H1 (cell line): ENCODE measurements around the gene COLEC11. TPM values are rescaled to one million over a fixed set of nuclear protein-coding genes. Genes with fewer than 3 reads are reported as not detected.

Experiments
- CTCF ChIA-PET: fragments of 300-600 bp; sonication (Branson Sonifier 250); formaldehyde crosslinking; loops from one replicate; lab custom pipeline; 2021; ENCODE audit not compliant: partially characterized antibody; lab: Charles Lee
- POLR2A ChIA-PET: fragments of 300-600 bp; sonication (Branson Sonifier 250); formaldehyde crosslinking; loops from one replicate; lab custom pipeline; 2021; ENCODE audit warnings: inconsistent platforms; ENCODE audit not compliant: partially characterized antibody; lab: Charles Lee
- DNase-seq, 2 experiments: peaks; one replicate each; pipeline versions ENCODE4 v3.0.0 to v3.0.0-alpha.2; 2010 to 2022; ENCODE audit warnings: low spot score in 2 of 2, low read depth in 1 of 2, mixed read lengths in 1 of 2
- FAIRE-seq: peaks from 2 replicates; lab custom pipeline; 2011; peaks lifted over from hg19 to GRCh38; lab: Jason Lieb, UNC
- H2AFZ ChIP-seq: 2 replicates; pipeline ENCODE4 v1.8.1; 2012; ENCODE audit warnings: low read length, inconsistent platforms
- H2AK5ac ChIP-seq: 2 replicates; pipeline ENCODE4 v1.6.1; 2013; ENCODE audit warnings: low read depth, low read length
- H2BK120ac ChIP-seq: replicated peaks from 2 replicates; pipeline ENCODE3; 2013; ENCODE audit warnings: low read depth, low read length, inconsistent platforms
- H2BK12ac ChIP-seq: 2 replicates; pipeline ENCODE4 v1.6.1; 2013; ENCODE audit warnings: low read depth, low read length
- H2BK15ac ChIP-seq: 2 replicates; pipeline ENCODE4 v1.6.1; 2013; ENCODE audit warnings: low read length
- H2BK20ac ChIP-seq: 2 replicates; pipeline ENCODE4 v1.6.1; 2013; ENCODE audit warnings: low read length
- H2BK5ac ChIP-seq: 2 replicates; pipeline ENCODE4 v1.6.1; 2013; ENCODE audit warnings: low read depth, low read length
- H3K14ac ChIP-seq: 2 replicates; pipeline ENCODE4 v1.6.1; 2013; ENCODE audit warnings: inconsistent platforms; ENCODE audit not compliant: insufficient read length
- H3K18ac ChIP-seq: 2 replicates; pipeline ENCODE4 v1.6.1; 2013; ENCODE audit warnings: low read length; ENCODE audit errors: extremely low read depth
- H3K23ac ChIP-seq: 2 replicates; pipeline ENCODE4 v1.6.1; 2013; ENCODE audit warnings: inconsistent platforms; ENCODE audit not compliant: insufficient read length
- H3K23me2 ChIP-seq: 2 replicates; pipeline ENCODE4 v1.6.1; 2013; ENCODE audit warnings: low read depth, low read length
- H3K27ac ChIP-seq: 2 replicates; pipeline ENCODE4 v1.6.1; 2011; ENCODE audit warnings: low read depth, low read length, inconsistent platforms
- H3K27me3 ChIP-seq, 4 experiments: replicated peaks in 1 of 4; 1 replicate in 1 of 4; 2 replicates in 3 of 4; pipeline versions ENCODE4 v1.6.1 to v1.8.1; 2011 to 2013; ENCODE audit warnings: low read length in 3 of 4, mild to moderate bottlenecking in 3 of 4, inconsistent platforms in 2 of 4, mixed read lengths in 2 of 4, moderate library complexity in 1 of 4; ENCODE audit not compliant: control insufficient read depth in 3 of 4, insufficient read depth in 3 of 4; ENCODE audit errors: extremely low read depth in 1 of 4
- H3K36me3 ChIP-seq, 4 experiments: 2 replicates each; pipeline versions ENCODE4 v1.6.1 to v1.8.1; 2011 to 2013; ENCODE audit warnings: mild to moderate bottlenecking in 4 of 4, low read length in 3 of 4, moderate library complexity in 2 of 4, control low read depth in 1 of 4, inconsistent platforms in 1 of 4; ENCODE audit not compliant: insufficient read depth in 4 of 4, control insufficient read depth in 2 of 4
- H3K4ac ChIP-seq: replicated peaks from 2 replicates; pipeline ENCODE3; 2013; ENCODE audit warnings: low read length, low read depth, mixed read lengths, inconsistent platforms; ENCODE audit not compliant: insufficient read length
- H3K4me1 ChIP-seq, 4 experiments: replicated peaks in 1 of 4; 1 replicate in 1 of 4; 2 replicates in 3 of 4; pipeline versions ENCODE4 v1.6.1 to v1.8.1; 2011 to 2013; ENCODE audit warnings: low read length in 3 of 4, inconsistent platforms in 2 of 4, mixed read lengths in 1 of 4; ENCODE audit not compliant: insufficient read depth in 4 of 4, control insufficient read depth in 3 of 4
- H3K4me2 ChIP-seq, 2 experiments: 2 replicates each; pipeline versions ENCODE4 v1.6.1 to v1.8.1; 2011 to 2013; ENCODE audit warnings: low read depth in 2 of 2, low read length in 2 of 2, control low read depth in 1 of 2, inconsistent platforms in 1 of 2, mild to moderate bottlenecking in 1 of 2; ENCODE audit not compliant: insufficient read depth in 1 of 2
- H3K4me3 ChIP-seq, 4 experiments: fragments of 200-600, 300-600 bp in 1 of 4; sonication (generic), shearing (Covaris generic), sonication (Bioruptor Twin) in 1 of 4; 2 replicates each; pipeline versions ENCODE4 v1.5.1 to v1.8.1; 2011 to 2016; ENCODE audit warnings: low read length in 4 of 4, low read depth in 3 of 4, control low read depth in 2 of 4, inconsistent platforms in 2 of 4, mild to moderate bottlenecking in 2 of 4, mixed read lengths in 1 of 4, moderate library complexity in 1 of 4; ENCODE audit not compliant: insufficient read depth in 2 of 4; ENCODE audit errors: extremely low read depth in 1 of 4
- H3K56ac ChIP-seq: replicated peaks from 2 replicates; pipeline ENCODE3; 2013; ENCODE audit warnings: low read depth, mild to moderate bottlenecking, mixed read lengths, low read length, inconsistent platforms; ENCODE audit not compliant: insufficient read length
- H3K79me1 ChIP-seq: 2 replicates; pipeline ENCODE4 v1.6.1; 2013; ENCODE audit warnings: low read depth, low read length, control low read depth
- H3K79me2 ChIP-seq, 2 experiments: 2 replicates each; pipeline versions ENCODE4 v1.6.1 to v1.8.1; 2012 to 2013; ENCODE audit warnings: low read length in 2 of 2, mild to moderate bottlenecking in 2 of 2, inconsistent platforms in 1 of 2; ENCODE audit not compliant: insufficient read depth in 2 of 2, control insufficient read depth in 1 of 2
- H3K9ac ChIP-seq, 4 experiments: replicated peaks in 1 of 4; 1 replicate in 1 of 4; 2 replicates in 3 of 4; pipeline versions ENCODE4 v1.6.1 to v1.8.1; 2011 to 2013; ENCODE audit warnings: low read depth in 3 of 4, low read length in 3 of 4, control low read depth in 2 of 4, mild to moderate bottlenecking in 2 of 4, moderate library complexity in 2 of 4, inconsistent platforms in 1 of 4; ENCODE audit errors: extremely low read depth in 1 of 4
- H3K9me3 ChIP-seq, 2 experiments: 2 replicates each; pipeline versions ENCODE4 v1.6.1 to v1.8.1; 2012 to 2013; ENCODE audit warnings: mild to moderate bottlenecking in 2 of 2, moderate library complexity in 2 of 2, control low read depth in 1 of 2, inconsistent platforms in 1 of 2, low read depth in 1 of 2, low read length in 1 of 2, mixed read lengths in 1 of 2; ENCODE audit not compliant: insufficient read depth in 2 of 2
- H4K20me1 ChIP-seq, 2 experiments: replicated peaks in 1 of 2; 2 replicates each; pipeline versions ENCODE3 to v1.8.1; 2011 to 2013; ENCODE audit warnings: inconsistent platforms in 2 of 2, low read length in 2 of 2, mild to moderate bottlenecking in 1 of 2; ENCODE audit not compliant: insufficient read depth in 2 of 2, control insufficient read depth in 1 of 2
- H4K5ac ChIP-seq: 2 replicates; pipeline ENCODE4 v1.6.1; 2013; ENCODE audit warnings: low read length, low read depth, mixed read lengths, inconsistent platforms; ENCODE audit not compliant: insufficient read length
- H4K8ac ChIP-seq: 2 replicates; pipeline ENCODE4 v1.8.0; 2013; ENCODE audit warnings: mild to moderate bottlenecking, moderate library complexity, low read length, inconsistent platforms; ENCODE audit not compliant: insufficient read depth; ENCODE audit errors: extremely low read depth
- H4K91ac ChIP-seq: replicated peaks from 2 replicates; pipeline ENCODE3; 2013; ENCODE audit warnings: low read length, mixed read lengths, inconsistent platforms; ENCODE audit not compliant: insufficient read length
- ATF3 ChIP-seq: IDR thresholded peaks from 2 replicates; pipeline ENCODE4 v1.6.1; 2011; ENCODE audit warnings: low read depth, mild to moderate bottlenecking, low read length; ENCODE audit not compliant: insufficient read depth
- BACH1 ChIP-seq: IDR thresholded peaks from 2 replicates; pipeline ENCODE4 v1.6.1; 2012; ENCODE audit warnings: low read length, improper control_type of control experiment
- BCL11A ChIP-seq, 2 experiments: IDR thresholded peaks; one replicate each; pipeline ENCODE4 v1.6.1; 2011; ENCODE audit warnings: low read depth in 2 of 2, low read length in 2 of 2, mild to moderate bottlenecking in 2 of 2
- CTCF ChIP-seq, 3 experiments: IDR thresholded peaks; 1 replicate in 2 of 3; 2 replicates in 1 of 3; pipeline versions ENCODE4 v1.5.1 to v1.6.1; 2011; ENCODE audit warnings: low read length in 3 of 3, mild to moderate bottlenecking in 3 of 3, inconsistent platforms in 2 of 3, low read depth in 1 of 3, moderate library complexity in 1 of 3; ENCODE audit not compliant: insufficient read depth in 1 of 3; ENCODE audit errors: control extremely low read depth in 1 of 3
- E2F6 ChIP-seq: IDR thresholded peaks from 2 replicates; pipeline ENCODE4 v1.6.1; 2012; ENCODE audit warnings: inconsistent platforms
- JUN ChIP-seq: IDR thresholded peaks from 2 replicates; pipeline ENCODE4 v1.6.1; 2011; ENCODE audit warnings: low read depth, mild to moderate bottlenecking, improper control_type of control experiment, low read length
- JUND ChIP-seq: IDR thresholded peaks from 2 replicates; pipeline ENCODE4 v1.6.1; 2011; ENCODE audit warnings: mild to moderate bottlenecking, improper control_type of control experiment, low read length
- TCF12 ChIP-seq: IDR thresholded peaks from 2 replicates; pipeline ENCODE4 v1.6.1; 2011; ENCODE audit warnings: low read depth, mild to moderate bottlenecking, low read length
- TEAD4 ChIP-seq: IDR thresholded peaks from 2 replicates; pipeline ENCODE4 v1.6.1; 2012; ENCODE audit warnings: low read depth, low read length, inconsistent platforms, mixed read lengths
- WGBS, 2 experiments: shearing (Covaris generic) in 1 of 2; methylation state at CpG; one replicate each; pipeline versions ENCODE4 v1.1.6 to v1.1.7; 2013 to 2015; ENCODE audit warnings: low lambda C conversion rate in 2 of 2, mixed read lengths in 2 of 2, inconsistent platforms in 1 of 2, low coverage in 1 of 2, missing lambda C conversion rate in 1 of 2; ENCODE audit not compliant: insufficient replicate concordance in 2 of 2, insufficient coverage in 1 of 2, insufficient read length in 1 of 2; ENCODE audit errors: extremely low coverage in 1 of 2, missing lambda C conversion rate in 1 of 2; 5-methylcytosine and 5-hydroxymethylcytosine counted together
- polyA plus RNA-seq, 7 experiments: library from polyadenylated mRNA; depleted of rRNA in 3 of 7; stranded (reverse) in 5 of 7; unstranded in 2 of 7; fragments of >200 nt in 5 of 7; fragments of 200-250 nt in 2 of 7; gene quantifications; 1 replicate in 5 of 7; 2 replicates in 1 of 7; 4 replicates in 1 of 7; pipeline versions ENCODE4 v1.2.1 to v1.2.3, GENCODE V29; 2011 to 2013; ENCODE audit warnings: missing spikeins in 2 of 7, mixed read lengths in 2 of 7
- total RNA-seq: library from RNA; stranded (reverse); fragmentation: NEBNext Ultra II Directional; extraction: Animal tissue kit (Norgen Biotek cat#: 25700); gene quantifications from 2 replicates; pipeline ENCODE4 v1.2.1, GENCODE V29; 2021

The COLEC11 gene
- total and polyA plus RNA-seq, 2 of the 8 experiments (the other 6 are each of a cell fraction or from before 2014, with no cell fraction given): 0.47 to 0.80 TPM

GRCh38 chr2:3662239-3662638 lies 67.3 kb downstream of the COLEC11 start:
- DNase-seq: peak in 1 of 2 experiments; percentile 39
- Histone ChIP-seq H3K9me3 (no peaks in the 10 kb centered on the region), H2BK12ac (no peak overlapping the region), H2BK5ac (peak overlapping the region; percentile 8; the same call in 1 of the 2 replicates), H2BK15ac (no peak overlapping the region)
- POLR2A ChIA-PET: no interaction called here
- 0 out of 2 replicates have a peak, but pooled peaks have one; percentile 16 for TF ChIP-seq BACH1
- no peak for TF ChIP-seq JUN
- peak in 2 of 3 experiments; percentile 3 to 23; a peak in 2 of 4 replicates for TF ChIP-seq CTCF (IDR thresholded peaks at IDR 0.05; ENCODE audit: control extremely low read depth in 1 of 3, insufficient read depth in 1 of 3, low read depth in 1 of 3, low read length in 3 of 3)
- no peak for TF ChIP-seq BCL11A (IDR thresholded peaks at IDR 0.05; ENCODE audit: low read depth in 2 of 2, low read length in 2 of 2)
- 0 out of 2 replicates have a peak, but pooled peaks have one; percentile 12 for TF ChIP-seq TCF12
- TF ChIP-seq TEAD4: 0 out of 2 replicates have a peak, but pooled peaks have one; percentile 47
- no peak for TF ChIP-seq E2F6
- TF ChIP-seq JUND: peak; percentile 58; the same call in 1 of the 2 replicates
- no peak for TF ChIP-seq ATF3
- TF ChIP-seq, all 59 proteins: peak for 5
- no peaks in the 10 kb centered on the region for H3K27me3 ChIP-seq
- H3K36me3 ChIP-seq: no peaks in the 10 kb centered on the region
- no peak overlapping the region for H2AFZ ChIP-seq
- H2BK120ac ChIP-seq: no peak overlapping the region
- WGBS, 2 experiments: 73% methylated on average over 6 of the region's 6 CpGs; no CpG with 5 or more reads in 1 of the 2 experiments
- no peak overlapping the region for H3K23ac ChIP-seq
- FAIRE-seq: no peak
- CTCF ChIA-PET: interaction anchor here (0.7 to 1.5 kb wide), 4 partner anchors 8 to 157 kb away, joined by 3 to 5 read pairs (median 4); no protein-coding TSS in a partner anchor
- H3K9ac ChIP-seq: no peak overlapping the region
- H3K27ac ChIP-seq: no peak overlapping the region
- no peaks in the 10 kb centered on the region for H3K79me1 ChIP-seq
- H4K91ac ChIP-seq: no peak overlapping the region
- H3K14ac ChIP-seq: no peak overlapping the region
- H3K4ac ChIP-seq: no peak overlapping the region
- peak overlapping the region; percentile 13; the same call in 1 of the 2 replicates for H3K18ac ChIP-seq
- no peak overlapping the region for H4K5ac ChIP-seq
- no peak overlapping the region for H3K4me2 ChIP-seq
- no peak overlapping the region for H3K56ac ChIP-seq
- H3K4me3 ChIP-seq: no peak overlapping the region
- no peaks in the 10 kb centered on the region for H4K20me1 ChIP-seq
- H3K23me2 ChIP-seq: no peaks in the 10 kb centered on the region; the same call in 1 of the 2 replicates
- no peak overlapping the region for H2BK20ac ChIP-seq
- H2AK5ac ChIP-seq: no peak overlapping the region
- H3K4me1 ChIP-seq: peaks cover 4 to 10% (median 7%) of the 10 kb centered on the region in 4 experiments; a peak in 5 of 7 replicates
- H3K79me2 ChIP-seq: no peaks in the 10 kb centered on the region
- no peak overlapping the region for H4K8ac ChIP-seq
